Naive thymus-derived CD4-positive, alpha-beta T cell (primary cell): Measurements from ENCODE around the gene SNCG. TPM values are rescaled to one million over a fixed set of nuclear protein-coding genes. Genes with fewer than 3 reads are reported as not detected.
A peak's percentile ranks its signal among the peaks of the same experiment; 100 is the strongest.
"Not testable (repeated sequence)": the region's sequence is repeated elsewhere in the genome, so short reads cannot be mapped to it uniquely, and the experiment has no call there.

Source experiments
- ATAC-seq: fragments of 150-1000 bp; cut with Tn5 transposase; 2 replicates; pipeline ENCODE4 v1.10.0; 2021; ENCODE audit warnings: mild to moderate bottlenecking, moderate library complexity
- CTCF ChIA-PET: fragments of 350-600 bp; sonication (Branson Sonifier 250); formaldehyde crosslinking; loops from one replicate; lab custom pipeline; 2021; ENCODE audit warnings: antibody characterized with exemption; lab: Charles Lee
- POLR2A ChIA-PET: fragments of 350-600 bp; sonication (Branson Sonifier 250); formaldehyde crosslinking; loops from one replicate; lab custom pipeline; 2021; ENCODE audit warnings: antibody characterized with exemption, inconsistent platforms; lab: Charles Lee
- DNase-seq, 9 donors: peaks; one replicate each; pipeline versions ENCODE4 v3.0.0 to v3.0.0-alpha.2; 2020 to 2022; ENCODE audit warnings: mixed read lengths in 1 of 9
- H3K27ac ChIP-seq: one replicate; pipeline ENCODE4 v1.7.0; 2013; ENCODE audit warnings: mild to moderate bottlenecking, low read depth, low read length, moderate library complexity
- H3K27me3 ChIP-seq, 2 donors: one replicate each; pipeline ENCODE4 v1.7.0; 2013; ENCODE audit warnings: low read length in 2 of 2, mild to moderate bottlenecking in 2 of 2, moderate library complexity in 2 of 2; ENCODE audit not compliant: control insufficient read depth in 2 of 2, insufficient read depth in 2 of 2
- H3K36me3 ChIP-seq, 3 experiments: 1 replicate in 2 of 3; 2 replicates in 1 of 3; pipeline ENCODE4 v1.7.0; 2013; ENCODE audit warnings: low read length in 3 of 3, mild to moderate bottlenecking in 3 of 3, moderate library complexity in 1 of 3; ENCODE audit not compliant: insufficient read depth in 3 of 3, control insufficient read depth in 2 of 3
- H3K4me1 ChIP-seq, 2 donors: one replicate each; pipeline ENCODE4 v1.7.0; 2013; ENCODE audit warnings: low read length in 2 of 2, mild to moderate bottlenecking in 2 of 2, moderate library complexity in 1 of 2; ENCODE audit not compliant: control insufficient read depth in 2 of 2, insufficient read depth in 2 of 2
- H3K4me3 ChIP-seq: 2 replicates; pipeline ENCODE4 v1.7.0; 2013; ENCODE audit warnings: mild to moderate bottlenecking, low read length
- H3K9me3 ChIP-seq, 3 experiments: 1 replicate in 2 of 3; 2 replicates in 1 of 3; pipeline ENCODE4 v1.7.0; 2013; ENCODE audit warnings: low read length in 3 of 3; ENCODE audit not compliant: control insufficient read depth in 2 of 3
- H3K27ac Mint-ChIP-seq, 9 donors: one replicate each; pipeline ENCODE4 v1.8.0; 2020 to 2022; ENCODE audit warnings: mixed read lengths in 9 of 9, mild to moderate bottlenecking in 8 of 9, moderate library complexity in 5 of 9, inconsistent platforms in 2 of 9
- H3K27me3 Mint-ChIP-seq, 5 donors: one replicate each; pipeline ENCODE4 v1.8.0; 2021 to 2022; ENCODE audit warnings: mixed read lengths in 5 of 5, mild to moderate bottlenecking in 1 of 5
- H3K36me3 Mint-ChIP-seq, 5 donors: one replicate each; pipeline ENCODE4 v1.8.0; 2020 to 2022; ENCODE audit warnings: mixed read lengths in 5 of 5, mild to moderate bottlenecking in 3 of 5, inconsistent platforms in 1 of 5
- H3K4me1 Mint-ChIP-seq, 7 donors: one replicate each; pipeline ENCODE4 v1.8.0; 2020 to 2022; ENCODE audit warnings: mixed read lengths in 7 of 7, mild to moderate bottlenecking in 3 of 7, inconsistent platforms in 1 of 7
- H3K4me3 Mint-ChIP-seq, 10 donors: one replicate each; pipeline ENCODE4 v1.8.0; 2020 to 2022; ENCODE audit warnings: mild to moderate bottlenecking in 10 of 10, mixed read lengths in 10 of 10, moderate library complexity in 6 of 10, inconsistent platforms in 2 of 10
- H3K9me3 Mint-ChIP-seq, 11 donors: one replicate each; pipeline ENCODE4 v1.8.0; 2020 to 2022; ENCODE audit warnings: mixed read lengths in 11 of 11, mild to moderate bottlenecking in 4 of 11, inconsistent platforms in 1 of 11, moderate library complexity in 1 of 11
- intact Hi-C, 2 donors: fragments of 100-400 bp; cut with micrococcal nuclease; formaldehyde crosslinking; loops; one replicate each; pipeline ENCODE4 v1.15.1; 2023
- polyA plus RNA-seq, 2 donors: library from polyadenylated mRNA; unstranded; fragments of 300-500 nt; fragmentation: Illumina TruSeq; gene quantifications; one replicate each; pipeline ENCODE4 v1.2.3, GENCODE V29; 2021
- total RNA-seq, 6 experiments: library from RNA in 5 of 6; stranded (reverse) in 5 of 6; gene quantifications; 1 replicate in 5 of 6; 2 replicates in 1 of 6; pipeline ENCODE4 v1.2.3 and lab custom pipeline; 2021 to 2026

The SNCG gene
- total and polyA plus RNA-seq, 7 experiments from 2014 or later = 0.45 TPM; not detected in 6

GRCh38 chr10:86947806-86948205, 10.6 kb upstream of the SNCG start:
- not testable (repeated sequence) for ATAC-seq, H3K4me3 ChIP-seq, H3K9me3 ChIP-seq, DNase-seq, H3K27me3 ChIP-seq, H3K27me3 Mint-ChIP-seq, H3K27ac ChIP-seq, H3K36me3 ChIP-seq
- Mint-ChIP-seq H3K36me3 (peaks cover 3 to 14% (median 10%) of the 10 kb centered on the region in 5 donors), H3K9me3 (peaks cover 4 to 23% (median 12%) of the 10 kb centered on the region in 11 donors), H3K4me3 (peak overlapping the region in 1 of 10 donors; percentile 33), H3K27ac (peak overlapping the region in 6 of 9 donors; percentile 26 to 99 (median 48)), H3K4me1 (peaks cover 18 to 46% (median 26%) of the 10 kb centered on the region in 7 donors)
- intact Hi-C loops = loop anchor here in 1 of 2 donors (10.0 kb wide), 1 partner anchor 257 kb away; no protein-coding TSS in a partner anchor
- peaks cover 3 to 18% of the 10 kb centered on the region in 2 donors for H3K4me1 ChIP-seq
- ChIA-PET POLR2A (interaction anchor here (0.7 to 1.5 kb wide), 4 partner anchors 11 to 1866 kb away, joined by 3 to 6 read pairs (median 4); partner anchors contain the start of gene SNCG), CTCF (interaction anchor here (1.7 kb wide), 1 partner anchor 19 kb away, joined by 6 read pairs; no protein-coding TSS in a partner anchor)

DNA sequence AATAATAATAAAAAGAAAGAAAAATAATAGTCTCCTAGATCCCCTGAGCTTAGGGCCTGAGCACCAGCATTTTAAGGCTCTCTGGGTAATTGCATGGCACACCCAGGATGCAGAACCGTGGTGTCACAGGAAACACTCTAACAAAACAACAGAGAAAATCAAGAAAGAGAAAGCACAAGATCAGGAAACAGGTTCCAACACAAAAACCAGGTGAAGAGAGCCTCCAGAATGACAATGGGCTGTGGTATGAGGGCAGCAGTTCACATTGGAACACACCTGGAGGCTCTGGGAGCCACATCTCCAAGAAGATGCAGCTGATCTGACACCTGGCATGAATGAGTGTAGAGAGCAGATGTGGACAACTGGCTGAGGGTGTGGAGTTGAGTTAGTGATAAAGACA, 8.1 kb upstream of the SNCG start:
- Histone ChIP-seq H3K27ac (peak overlapping the region; percentile 58), H3K4me3 (peak overlapping the region; percentile 6), H3K27me3 (no peaks in the 10 kb centered on the region), H3K9me3 (no peaks in the 10 kb centered on the region), H3K4me1 (peaks cover 3 to 20% of the 10 kb centered on the region in 2 donors), H3K36me3 (no peaks in the 10 kb centered on the region)
- peak overlapping the region; percentile 88 to 99 (median 97) for H3K27ac Mint-ChIP-seq
- H3K27me3 Mint-ChIP-seq = peaks cover 0 to 6% (median 0%) of the 10 kb centered on the region in 5 donors
- intact Hi-C loops = loop anchor here in 1 of 2 donors (1.0 kb wide), 2 partner anchors 16 to 21 kb away; no protein-coding TSS in a partner anchor
- POLR2A ChIA-PET = interaction anchor here (0.7 to 1.8 kb wide), 8 partner anchors 8 to 414 kb away, joined by 3 to 8 read pairs (median 5); partner anchors contain the start of gene ADIRF
- H3K9me3 Mint-ChIP-seq = peaks cover 4 to 30% (median 13%) of the 10 kb centered on the region in 11 donors
- CTCF ChIA-PET = interaction anchor here (0.8 to 1.7 kb wide), 4 partner anchors 9 to 17 kb away, joined by 4 to 6 read pairs (median 6); partner anchors contain the start of gene ADIRF
- H3K4me1 Mint-ChIP-seq = peaks cover 14 to 40% (median 26%) of the 10 kb centered on the region in 7 donors
- peak overlapping the region; percentile 0 to 82 (median 74) for H3K4me3 Mint-ChIP-seq
- peaks cover 3 to 14% (median 10%) of the 10 kb centered on the region in 5 donors for H3K36me3 Mint-ChIP-seq
- DNase-seq = peak in 5 of 9 donors; percentile 37 to 53 (median 42)
- no peak for ATAC-seq

DNA sequence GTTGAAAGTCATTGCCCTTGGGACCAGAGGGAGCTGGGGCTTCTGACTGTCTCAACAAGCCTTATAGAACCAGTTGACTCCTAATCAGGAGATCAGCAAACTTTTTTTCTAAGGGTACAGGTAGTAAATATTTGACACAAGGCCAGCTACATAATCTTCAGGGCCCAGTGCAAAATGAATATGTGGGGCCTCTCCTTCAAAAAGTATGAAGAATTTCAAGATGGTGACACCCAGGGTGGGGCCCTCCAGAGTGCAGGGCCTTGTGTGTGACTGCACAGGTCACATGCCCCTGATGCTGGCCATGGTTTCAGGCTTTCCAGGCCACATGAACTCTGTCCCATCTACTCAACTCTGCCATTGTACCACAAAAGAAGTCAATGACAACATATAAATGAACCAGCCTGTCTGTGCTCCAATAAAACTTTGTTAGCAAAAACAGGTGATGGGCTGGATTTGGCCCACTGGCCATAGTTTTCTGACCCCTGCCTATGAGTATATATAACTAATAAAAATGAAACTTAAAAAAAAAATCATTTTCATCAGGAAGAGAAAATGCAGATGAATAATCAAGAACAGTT, 7.1 kb upstream of the SNCG start:
- H3K9me3 ChIP-seq = no peaks in the 10 kb centered on the region
- intact Hi-C loops = no loop called here
- H3K4me1 Mint-ChIP-seq = peaks cover 7 to 37% (median 26%) of the 10 kb centered on the region in 7 donors
- POLR2A ChIA-PET = interaction anchor here (0.6 to 1.8 kb wide), 7 partner anchors 8 to 240 kb away, joined by 3 to 8 read pairs (median 4); partner anchors contain the start of gene ADIRF
- H3K36me3 Mint-ChIP-seq = peaks cover 3 to 14% (median 10%) of the 10 kb centered on the region in 5 donors
- no peak for DNase-seq
- H3K4me1 ChIP-seq = peaks cover 3 to 24% of the 10 kb centered on the region in 2 donors
- H3K27ac Mint-ChIP-seq = peak overlapping the region; percentile 88 to 99 (median 97)
- peak overlapping the region in 2 of 10 donors; percentile 76 to 81 for H3K4me3 Mint-ChIP-seq
- peaks cover 0 to 6% (median 0%) of the 10 kb centered on the region in 5 donors for H3K27me3 Mint-ChIP-seq
- no peak overlapping the region for H3K4me3 ChIP-seq
- no peaks in the 10 kb centered on the region for H3K36me3 ChIP-seq
- H3K27me3 ChIP-seq = no peaks in the 10 kb centered on the region
- CTCF ChIA-PET = interaction anchor here (1.2 to 1.7 kb wide), 3 partner anchors 8 to 17 kb away, joined by 4 to 6 read pairs (median 6); partner anchors contain the start of gene ADIRF
- H3K27ac ChIP-seq = peak overlapping the region; percentile 58
- ATAC-seq = no peak
- H3K9me3 Mint-ChIP-seq = peaks cover 4 to 30% (median 13%) of the 10 kb centered on the region in 11 donors

- Mint-ChIP-seq H3K4me3 (no peak overlapping the region), H3K9me3 (peaks cover 4 to 30% (median 13%) of the 10 kb centered on the region in 11 donors), H3K36me3 (peaks cover 3 to 14% (median 10%) of the 10 kb centered on the region in 5 donors), H3K27me3 (peaks cover 0 to under 1% (median 0%) of the 10 kb centered on the region in 5 donors), H3K4me1 (peaks cover 7 to 32% (median 26%) of the 10 kb centered on the region in 7 donors), H3K27ac (peak overlapping the region in 8 of 9 donors; percentile 34 to 99 (median 82))
- ATAC-seq (no peak), DNase-seq (no peak)
- no peak overlapping the region for H3K4me3 ChIP-seq
- ChIA-PET POLR2A (interaction anchor here (0.7 kb wide), 1 partner anchor 11 kb away, joined by 3 read pairs; no protein-coding TSS in a partner anchor), CTCF (no interaction called here)
- H3K9me3 ChIP-seq = no peaks in the 10 kb centered on the region
- intact Hi-C loops = no loop called here
- H3K4me1 ChIP-seq = peaks cover 3 to 24% of the 10 kb centered on the region in 2 donors
- no peak overlapping the region for H3K27ac ChIP-seq
- no peaks in the 10 kb centered on the region for H3K27me3 ChIP-seq
- no peaks in the 10 kb centered on the region for H3K36me3 ChIP-seq
Measured at GRCh38 chr10:86952106-86952505, 6.3 kb upstream of the SNCG start.

- H3K36me3 ChIP-seq, H3K27ac ChIP-seq, CTCF ChIA-PET, intact Hi-C loops, H3K27me3 Mint-ChIP-seq, H3K27me3 ChIP-seq, H3K9me3 ChIP-seq, ATAC-seq, DNase-seq, H3K4me3 Mint-ChIP-seq, H3K4me3 ChIP-seq: not testable (repeated sequence)
- Mint-ChIP-seq H3K9me3 (peaks cover 4 to 30% (median 13%) of the 10 kb centered on the region in 11 donors), H3K27ac (peak overlapping the region in 7 of 9 donors; percentile 30 to 99 (median 62)), H3K36me3 (peaks cover 3 to 14% (median 10%) of the 10 kb centered on the region in 5 donors), H3K4me1 (peaks cover 7 to 32% (median 26%) of the 10 kb centered on the region in 7 donors)
- peaks cover 3 to 24% of the 10 kb centered on the region in 2 donors for H3K4me1 ChIP-seq
- POLR2A ChIA-PET = interaction anchor here (2.0 kb wide), 1 partner anchor 13 kb away, joined by 5 read pairs; no protein-coding TSS in a partner anchor
Measured at GRCh38 chr10:86952697-86953096, 5.7 kb upstream of the SNCG start.
